Kidney capillary endothelial cell (primary cell): ENCODE data around the gene CGNL1.

ENCODE experiments used
- DNase-seq: peaks from one replicate; pipeline ENCODE4 v3.0.0-alpha.2; 2018; ENCODE audit warnings: low spot score

Gene CGNL1

GRCh38 chr15:57456559-57456958, 80.3 kb downstream of the CGNL1 start:
- DNase-seq, result no peak

GRCh38 chr15:57457726-57458125, 81.4 kb downstream of the CGNL1 start:
- no peak for DNase-seq

- DNase-seq, result peak; percentile 30
Observed at GRCh38 chr15:57458356-57458781, 82.1 kb downstream of the CGNL1 start.

- DNase-seq, result no peak
Observed at GRCh38 chr15:57460208-57460816, 84.0 kb downstream of the CGNL1 start.

- DNase-seq, result no peak
Observed at GRCh38 chr15:57461541-57461940, 85.2 kb downstream of the CGNL1 start.

GRCh38 chr15:57462381-57462780, 86.1 kb downstream of the CGNL1 start:
- no peak for DNase-seq

GRCh38 chr15:57463360-57463759, 87.1 kb downstream of the CGNL1 start:
- DNase-seq, result no peak

- no peak for DNase-seq
Observed at GRCh38 chr15:57464480-57464879, 88.2 kb downstream of the CGNL1 start.

GRCh38 chr15:57468486-57468885, 92.2 kb downstream of the CGNL1 start:
- DNase-seq, result no peak

- no peak for DNase-seq
Observed at GRCh38 chr15:57470543-57470942, 94.2 kb downstream of the CGNL1 start.

- DNase-seq, result no peak
Observed at GRCh38 chr15:57472861-57473260, 96.6 kb downstream of the CGNL1 start.

- no peak for DNase-seq
Observed at GRCh38 chr15:57476533-57476975, 100.2 kb downstream of the CGNL1 start.

- DNase-seq, result no peak
Observed at GRCh38 chr15:57477736-57478522, 101.6 kb downstream of the CGNL1 start.

- DNase-seq, result no peak
Observed at GRCh38 chr15:57479005-57479404, 102.7 kb downstream of the CGNL1 start.

GRCh38 chr15:57481038-57481705, 104.9 kb downstream of the CGNL1 start:
- DNase-seq, result no peak

- DNase-seq, result peak; percentile 98
Observed at GRCh38 chr15:57485869-57486268, 109.6 kb downstream of the CGNL1 start.

GRCh38 chr15:57486833-57487232, 110.5 kb downstream of the CGNL1 start:
- DNase-seq, result no peak

GRCh38 chr15:57489122-57489521, 112.8 kb downstream of the CGNL1 start:
- DNase-seq, result no peak

- DNase-seq, result no peak
Observed at GRCh38 chr15:57493351-57493750, 117.0 kb downstream of the CGNL1 start.

GRCh38 chr15:57494581-57494980, 118.3 kb downstream of the CGNL1 start:
- DNase-seq, result no peak

- no peak for DNase-seq
Observed at GRCh38 chr15:57495041-57495440, 118.7 kb downstream of the CGNL1 start.

- no peak for DNase-seq
Observed at GRCh38 chr15:57495554-57496165, 119.4 kb downstream of the CGNL1 start.

GRCh38 chr15:57496594-57496945, 120.3 kb downstream of the CGNL1 start:
- DNase-seq, result no peak
